ENCODE results near the gene PINLYP.
"Not testable (repeated sequence)": the region's sequence is repeated elsewhere in the genome, so short reads cannot be mapped to it uniquely, and the experiment has no call there.

PINLYP gene

GRCh38 chr19:43598445-43599240 lies 23.0 kb downstream of the PINLYP start:
- CTCF ChIA-PET = no interaction called here
- TF ChIP-seq CTCF (conservative IDR thresholded peaks at IDR 0.05; ENCODE audit: low read depth) = no peak
- DNase-seq (ENCODE audit: low spot score) = no peak
- POLR2A ChIA-PET (ENCODE audit: low non-redundant PET) = no interaction called here
- H3K27ac ChIP-seq = 0 out of 2 replicates have a peak overlapping the region, but pooled peaks have one; percentile 7

- no peak for DNase-seq (ENCODE audit: low spot score)
- H3K27ac ChIP-seq = peak overlapping the region; percentile 31
- CTCF ChIA-PET = interaction anchor here (0.6 to 0.7 kb wide), 2 partner anchors 146 to 1462 kb away, joined by 3 read pairs; no protein-coding TSS in a partner anchor
- POLR2A ChIA-PET (ENCODE audit: low non-redundant PET) = no interaction called here
- TF ChIP-seq CTCF (conservative IDR thresholded peaks at IDR 0.05; ENCODE audit: low read depth) = no peak
Measured at GRCh38 chr19:43599635-43600295, 24.2 kb downstream of the PINLYP start.

- CTCF ChIA-PET = interaction anchor here (0.7 kb wide), 1 partner anchor 1461 kb away, joined by 3 read pairs; no protein-coding TSS in a partner anchor
- DNase-seq (ENCODE audit: low spot score); POLR2A ChIA-PET (ENCODE audit: low non-redundant PET): not testable (repeated sequence)
- H3K27ac ChIP-seq = peak overlapping the region; percentile 31
Measured at GRCh38 chr19:43600326-43600725, 24.7 kb downstream of the PINLYP start.

- ChIA-PET POLR2A (ENCODE audit: low non-redundant PET) (interaction anchor here (1.4 kb wide), 1 partner anchor 10 kb away, joined by 5 read pairs; the partner anchor contains the start of genes IRGQ and ZNF576), CTCF (interaction anchor here (0.7 kb wide), 1 partner anchor 18 kb away, joined by 3 read pairs; no protein-coding TSS in a partner anchor)
- no peak for DNase-seq (ENCODE audit: low spot score)
- no peak for TF ChIP-seq CTCF (conservative IDR thresholded peaks at IDR 0.05; ENCODE audit: low read depth)
- peak overlapping the region; percentile 88 for H3K27ac ChIP-seq
Measured at GRCh38 chr19:43605875-43606568, 30.4 kb downstream of the PINLYP start.

DNA sequence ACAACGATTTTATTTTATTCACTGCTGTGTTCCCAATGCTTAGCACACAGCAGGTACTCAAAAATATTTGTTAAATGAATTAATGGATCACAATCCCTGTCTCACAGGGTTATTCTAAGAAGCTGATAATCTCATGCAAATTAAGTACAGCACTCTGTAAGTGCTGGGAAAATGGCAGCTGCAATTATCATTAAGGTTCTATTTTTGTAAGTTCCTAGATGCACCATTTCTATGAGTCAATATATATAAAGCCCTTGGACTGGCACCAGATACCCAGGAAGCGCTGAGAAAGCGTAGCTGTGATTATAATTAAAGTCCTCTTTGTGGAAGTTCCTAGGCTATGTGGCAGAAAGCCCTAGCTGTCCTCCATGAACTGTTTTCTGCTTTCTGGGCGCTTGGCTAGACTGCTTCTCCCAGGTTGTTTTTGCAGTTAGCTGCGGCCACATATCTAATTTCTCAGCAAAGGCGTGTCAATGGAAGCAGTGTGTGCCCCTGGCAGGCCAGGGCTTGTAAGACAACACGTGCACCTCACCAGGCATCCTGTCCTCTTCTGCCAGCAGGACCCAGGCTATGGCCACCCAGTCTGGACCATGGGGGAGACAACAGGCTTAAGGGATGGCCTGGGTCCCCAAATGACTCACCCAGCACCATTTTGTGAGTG lies 31.1 kb downstream of the PINLYP start:
- ChIA-PET POLR2A (ENCODE audit: low non-redundant PET) (interaction anchor here (0.7 to 1.4 kb wide), 2 partner anchors 11 to 81 kb away, joined by 3 to 5 read pairs; partner anchors contain the start of genes IRGQ and ZNF576), CTCF (interaction anchor here (0.7 kb wide), 1 partner anchor 19 kb away, joined by 3 read pairs; no protein-coding TSS in a partner anchor)
- peak overlapping the region; percentile 88 for H3K27ac ChIP-seq
- DNase-seq (ENCODE audit: low spot score) = peak; percentile 57
- no peak for TF ChIP-seq CTCF (conservative IDR thresholded peaks at IDR 0.05; ENCODE audit: low read depth)

DNA sequence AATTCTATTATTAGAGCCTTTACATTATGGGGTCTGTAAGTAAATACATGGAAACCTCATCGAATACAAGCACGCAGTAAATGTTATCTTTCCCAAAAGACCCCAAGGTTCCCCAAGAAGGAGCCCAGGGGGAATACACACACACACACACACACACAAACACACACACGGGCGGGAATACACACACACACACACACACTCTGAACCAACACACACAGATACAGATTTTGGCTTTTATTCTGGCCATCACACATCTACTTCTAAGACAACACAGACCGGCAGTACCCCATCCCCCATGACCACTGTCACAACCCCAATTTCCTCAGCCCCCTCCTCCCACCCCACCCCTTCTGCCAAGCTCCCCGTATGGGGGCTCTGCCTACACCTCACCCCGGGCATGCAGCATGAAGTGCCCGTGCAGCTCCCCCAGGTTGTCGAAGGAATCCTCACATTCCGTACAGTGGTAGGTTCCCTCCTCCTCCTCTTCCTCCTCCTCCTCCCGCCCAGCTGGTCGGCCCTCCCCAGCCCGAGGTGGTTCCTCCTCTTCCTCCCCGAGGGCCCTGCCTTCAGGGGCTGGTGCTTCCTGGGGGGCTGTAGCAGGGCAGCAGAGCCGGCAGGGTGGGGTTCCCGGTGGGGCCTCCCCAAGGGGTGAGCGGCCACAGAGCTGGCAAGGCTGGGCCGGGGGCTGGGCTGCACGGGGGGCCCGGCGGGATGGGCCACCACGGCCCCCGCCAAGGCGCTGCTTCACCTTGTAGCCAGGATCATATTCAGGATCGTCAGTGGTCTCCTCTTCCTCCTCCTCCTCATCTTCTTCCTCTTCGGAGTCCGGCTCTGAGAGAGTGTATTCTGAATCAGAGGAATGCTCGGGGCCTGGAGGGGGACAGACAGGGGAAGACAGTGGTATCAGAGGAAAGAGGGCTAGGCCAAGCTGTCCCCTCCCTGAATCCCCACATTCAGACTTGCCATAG lies 31.9 kb downstream of the PINLYP start:
- POLR2A ChIA-PET (ENCODE audit: low non-redundant PET) = interaction anchor here (0.7 kb wide), 1 partner anchor 81 kb away, joined by 3 read pairs; no protein-coding TSS in a partner anchor
- TF ChIP-seq CTCF (conservative IDR thresholded peaks at IDR 0.05; ENCODE audit: low read depth) = no peak
- peak overlapping the region; percentile 88 for H3K27ac ChIP-seq
- no peak for DNase-seq (ENCODE audit: low spot score)
- CTCF ChIA-PET = no interaction called here

Data from RWPE1 (cell line).